GM19455 (cell line): ENCODE data around the gene ZC3H13.

Source experiments
- ATAC-seq: cut with Tn5 transposase; IDR thresholded peaks from one replicate; pipeline ENCODE4 v1.9.1; 2021; ENCODE audit not compliant: unreplicated experiment

Gene ZC3H13

GRCh38 chr13:46062185-46062584, 9.6 kb upstream of the ZC3H13 start:
- ATAC-seq, result no peak

- ATAC-seq, result no peak
These were observed 6.9 kb upstream of the ZC3H13 start for GRCh38 chr13:46059405-46059804.

- no peak for ATAC-seq
These were observed 5.7 kb upstream of the ZC3H13 start for GRCh38 chr13:46058268-46058667.

DNA sequence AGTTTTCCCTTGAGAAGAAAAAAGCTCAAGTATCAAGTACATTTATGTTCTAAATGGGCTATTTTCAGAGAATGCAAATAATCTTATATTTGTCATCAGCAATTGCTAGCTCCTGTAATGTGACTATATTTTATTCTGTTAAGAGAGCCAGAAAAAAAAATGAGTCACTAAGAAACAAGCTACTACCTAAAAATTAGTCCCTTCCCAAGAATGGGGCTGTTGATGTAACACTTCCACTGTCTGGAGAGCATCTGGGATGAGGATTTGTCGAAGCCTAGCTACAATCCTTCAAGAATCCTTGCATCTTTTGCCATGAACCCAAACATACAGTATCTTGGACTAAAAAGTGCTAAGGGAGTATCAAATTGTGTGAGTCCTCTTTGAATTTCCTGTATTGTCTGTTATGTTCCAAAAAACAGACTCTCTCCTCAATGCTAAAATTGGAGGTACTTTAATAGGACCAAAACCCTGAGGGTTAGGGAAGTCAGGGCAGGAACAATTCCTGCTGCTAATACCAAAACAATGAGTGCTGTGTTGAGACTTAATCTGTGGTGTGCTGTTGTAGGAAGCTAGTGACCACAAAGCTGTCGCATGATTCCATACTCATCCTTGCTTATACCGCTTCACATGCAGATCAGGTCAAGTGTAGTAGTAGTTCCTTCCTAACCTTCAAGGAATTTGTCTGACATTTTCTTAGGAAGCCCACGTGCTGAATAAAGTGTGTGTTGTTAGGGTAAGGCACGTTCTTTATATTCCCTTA, 4.9 kb upstream of the ZC3H13 start:
- no peak for ATAC-seq

DNA sequence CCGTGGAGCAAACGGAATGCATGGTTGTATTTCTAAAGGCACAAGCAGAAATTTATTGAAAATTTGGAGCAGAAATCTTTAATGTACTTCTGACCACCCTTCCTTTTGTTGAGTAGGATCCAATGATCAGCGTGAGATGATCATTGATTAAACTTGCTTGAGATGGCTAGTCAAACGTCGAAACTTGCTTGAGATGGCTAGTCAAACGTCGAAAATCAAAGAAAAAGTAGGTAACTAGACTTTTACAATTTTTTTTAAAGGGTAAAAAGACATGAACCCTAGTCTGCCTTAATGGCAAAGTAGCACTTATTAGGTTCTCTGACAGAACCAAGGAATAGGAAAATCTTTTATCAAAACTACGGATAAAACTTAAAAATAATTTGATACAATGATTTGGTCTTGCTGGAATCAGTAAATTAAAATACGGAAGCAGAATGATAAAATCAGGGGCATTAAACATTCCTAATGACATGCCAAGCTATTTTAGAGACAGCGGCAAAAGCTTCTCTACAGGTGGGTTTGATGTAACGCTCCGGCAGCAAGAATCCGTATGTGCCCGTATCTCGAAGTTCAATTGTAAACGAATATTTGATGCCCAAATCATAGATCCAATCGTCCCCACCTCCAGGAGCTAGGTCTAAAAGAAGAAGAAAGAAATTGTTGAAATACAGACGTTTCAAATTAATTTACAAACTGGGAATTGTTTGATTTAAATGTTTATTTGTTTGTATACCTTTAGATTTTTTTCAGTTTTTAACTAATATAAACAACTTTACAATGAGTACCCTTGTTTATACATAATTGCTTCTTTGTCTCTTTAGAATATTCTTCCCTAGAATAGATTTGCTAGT, 841 bp upstream of the ZC3H13 start:
- no peak for ATAC-seq

GRCh38 chr13:46051968-46052318, 603 bp downstream of the ZC3H13 start:
- no peak for ATAC-seq

DNA sequence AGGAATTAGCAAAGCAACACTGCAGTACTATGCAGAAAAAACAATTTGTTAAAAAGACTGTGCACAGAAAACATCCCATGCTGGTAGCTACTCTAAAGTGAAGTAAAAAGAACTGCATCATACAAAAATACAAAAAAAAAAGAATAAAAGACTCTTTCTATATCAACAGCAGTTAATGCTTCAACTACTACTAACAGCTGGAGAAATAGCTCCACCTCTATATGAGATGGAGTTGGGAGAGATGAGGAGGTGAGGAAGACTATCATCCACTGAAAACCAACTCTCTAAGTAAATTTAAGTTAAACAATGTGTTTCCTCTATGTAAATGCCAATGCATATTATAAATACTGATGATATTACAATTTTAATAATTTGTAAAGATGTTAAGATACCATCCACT, 1.8 kb downstream of the ZC3H13 start:
- ATAC-seq, result no peak

- no peak for ATAC-seq
These were observed 7.1 kb downstream of the ZC3H13 start for GRCh38 chr13:46045424-46045823.

- ATAC-seq, result no peak
These were observed 8.9 kb downstream of the ZC3H13 start for GRCh38 chr13:46043647-46044046.

DNA sequence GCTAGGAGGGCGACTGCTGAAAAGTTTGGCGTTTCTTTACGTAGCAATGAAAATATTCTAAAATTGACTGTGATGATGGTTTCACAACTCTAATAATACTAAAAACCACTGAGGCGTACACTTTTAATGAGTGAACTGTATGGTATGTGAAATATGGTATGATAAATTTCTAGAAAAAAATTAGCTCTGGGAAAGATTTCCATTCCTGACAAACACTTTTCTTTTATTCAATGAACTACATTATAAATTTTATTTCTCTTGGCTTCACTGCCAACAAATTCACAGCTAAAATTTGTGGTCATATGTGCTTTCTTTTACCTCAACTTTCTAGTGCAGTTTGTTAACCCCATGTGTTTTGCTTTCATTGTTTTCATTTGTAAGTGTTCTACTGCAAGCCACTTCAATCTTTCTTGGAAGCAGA, 11.1 kb downstream of the ZC3H13 start:
- no peak for ATAC-seq

- ATAC-seq, result no peak
These were observed 11.8 kb downstream of the ZC3H13 start for GRCh38 chr13:46040763-46041162.

DNA sequence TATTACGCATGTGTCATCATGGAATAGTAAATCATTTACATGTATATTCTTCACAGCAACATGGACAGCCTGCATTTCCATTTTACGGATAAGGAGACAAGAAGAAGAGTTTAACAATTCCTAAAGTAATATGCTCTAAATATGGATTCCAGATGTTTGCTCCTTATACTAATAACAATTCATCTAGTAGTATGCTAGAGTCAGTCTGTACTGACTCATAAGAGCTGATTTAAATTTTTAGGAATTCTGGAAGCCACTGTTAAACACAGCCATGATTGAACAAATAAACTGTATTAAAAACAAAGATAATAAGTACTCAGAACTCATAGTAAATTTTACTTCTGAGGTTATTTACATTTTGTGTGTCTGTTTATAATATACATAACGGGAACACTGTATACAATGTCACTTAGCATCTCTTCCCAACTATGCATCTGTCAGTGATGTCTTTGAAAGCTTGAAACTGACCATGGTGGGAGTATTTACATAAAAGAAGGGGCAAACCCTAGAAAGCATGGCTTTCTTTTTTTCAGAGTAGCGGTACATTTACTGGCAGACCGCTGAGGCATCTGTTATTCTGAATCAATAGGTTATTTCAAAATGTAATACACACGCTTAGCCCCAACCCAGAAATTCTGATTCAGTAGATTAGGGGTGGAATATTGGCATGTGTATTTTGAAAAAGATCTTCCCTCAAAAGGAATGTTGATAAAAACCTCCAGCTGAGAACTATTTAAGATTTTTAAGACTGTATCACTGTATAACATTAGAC, 12.9 kb downstream of the ZC3H13 start:
- ATAC-seq, result no peak

GRCh38 chr13:46038296-46038695, 14.2 kb downstream of the ZC3H13 start:
- no peak for ATAC-seq

DNA sequence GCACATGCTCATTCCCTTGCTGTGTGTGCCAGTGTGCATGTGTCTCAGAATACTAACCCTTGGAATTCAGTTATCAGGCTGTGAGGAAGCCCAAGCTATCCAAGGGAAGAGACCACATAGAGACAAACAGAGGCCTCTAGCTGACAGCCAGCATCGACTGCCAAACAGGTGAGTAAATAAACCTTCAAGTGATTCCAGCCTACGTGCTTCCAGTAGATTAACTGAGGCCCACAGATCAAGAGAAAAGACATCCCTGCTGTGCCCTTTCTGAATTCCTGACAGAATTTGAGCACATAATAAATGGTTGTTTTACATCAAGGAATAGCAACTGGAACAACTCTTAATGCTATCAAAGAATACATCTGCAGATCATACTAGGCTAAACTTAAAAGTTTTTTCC, 17.5 kb downstream of the ZC3H13 start:
- ATAC-seq, result no peak

GRCh38 chr13:46032341-46032740, 20.2 kb downstream of the ZC3H13 start:
- no peak for ATAC-seq

DNA sequence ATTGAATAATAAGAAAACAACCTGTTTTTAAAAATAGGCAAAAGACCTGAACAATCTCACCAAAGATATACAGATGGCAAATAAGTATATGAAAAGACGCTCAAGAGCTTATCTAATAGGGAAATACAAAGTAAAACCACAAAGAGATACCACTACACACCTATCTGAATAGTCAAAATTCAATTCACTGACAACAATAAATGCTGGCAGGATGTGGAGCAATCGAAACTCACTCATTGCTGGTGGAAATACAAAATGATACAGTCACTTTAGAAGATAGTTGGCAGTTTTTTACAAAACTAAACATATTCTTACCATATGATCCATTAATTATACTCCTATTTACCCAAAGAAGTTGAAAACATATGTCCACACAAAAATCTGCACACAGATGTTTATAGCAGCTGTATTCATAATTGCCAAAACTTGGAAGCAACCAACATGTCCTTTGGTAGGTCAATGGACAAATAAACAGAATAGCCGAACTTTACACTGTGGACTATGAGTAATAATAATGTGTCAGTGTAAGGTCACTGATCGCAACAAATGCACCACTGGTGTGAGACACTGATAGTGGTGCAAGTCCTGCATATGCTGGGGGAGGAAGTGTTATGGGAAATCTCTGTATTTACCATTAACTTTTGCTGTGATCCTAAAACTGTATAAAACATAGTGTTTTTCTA, 20.8 kb downstream of the ZC3H13 start:
- no peak for ATAC-seq

DNA sequence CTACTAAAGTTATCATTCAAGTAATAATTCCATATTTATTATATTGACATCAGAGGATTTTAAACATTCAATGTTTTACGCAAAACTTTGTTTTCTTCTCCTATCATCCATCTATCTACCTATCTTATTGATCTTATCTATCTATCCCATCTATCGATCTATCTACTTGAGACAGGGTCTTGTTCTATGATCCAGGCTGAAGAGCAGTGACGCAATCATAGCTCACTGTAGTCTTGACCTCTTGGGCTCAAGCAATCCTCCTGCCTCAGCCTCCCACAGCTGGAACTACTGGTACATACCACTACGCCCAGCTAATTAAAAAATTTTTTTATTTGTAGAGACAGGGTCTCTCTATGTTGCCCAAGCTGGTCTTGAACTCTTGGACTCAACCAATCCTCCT, 27.4 kb downstream of the ZC3H13 start:
- no peak for ATAC-seq

DNA sequence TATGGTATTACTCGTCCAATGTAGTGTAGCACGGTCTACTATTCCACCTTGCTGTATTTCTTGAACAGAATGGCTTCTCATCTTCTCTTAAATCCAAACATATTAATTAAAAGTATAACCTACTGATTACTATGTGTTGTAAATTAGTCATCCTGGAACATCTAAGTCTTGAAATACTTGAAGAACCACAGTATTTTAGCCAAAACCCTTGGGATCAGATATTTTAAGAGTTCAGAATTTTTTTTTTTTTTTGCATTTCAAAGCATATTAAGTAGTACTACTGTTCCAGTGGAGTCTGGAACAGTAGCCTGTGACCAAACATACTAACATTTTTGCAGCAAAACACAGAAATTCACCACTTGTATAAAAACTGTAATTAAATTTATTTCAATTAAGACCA, 30.1 kb downstream of the ZC3H13 start:
- no peak for ATAC-seq

DNA sequence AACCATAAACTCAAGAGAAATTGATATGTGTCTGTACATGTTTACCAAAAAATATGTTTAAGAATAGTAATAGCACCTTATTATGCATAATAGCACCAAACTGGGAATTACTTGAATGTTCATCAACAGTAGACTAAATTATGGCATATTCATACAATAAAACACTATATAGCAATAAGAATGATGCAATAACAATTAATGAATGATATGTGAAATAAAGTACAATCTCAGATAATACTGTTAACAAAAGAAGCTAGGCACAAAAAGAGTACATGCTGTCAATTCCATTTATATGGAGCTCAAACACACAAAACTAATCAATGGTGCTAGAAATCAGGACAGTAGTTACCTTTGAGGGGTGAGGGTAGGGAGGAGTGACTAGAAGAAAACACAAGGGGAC, 36.3 kb downstream of the ZC3H13 start:
- ATAC-seq, result no peak

GRCh38 chr13:46015366-46015765, 37.2 kb downstream of the ZC3H13 start:
- no peak for ATAC-seq

DNA sequence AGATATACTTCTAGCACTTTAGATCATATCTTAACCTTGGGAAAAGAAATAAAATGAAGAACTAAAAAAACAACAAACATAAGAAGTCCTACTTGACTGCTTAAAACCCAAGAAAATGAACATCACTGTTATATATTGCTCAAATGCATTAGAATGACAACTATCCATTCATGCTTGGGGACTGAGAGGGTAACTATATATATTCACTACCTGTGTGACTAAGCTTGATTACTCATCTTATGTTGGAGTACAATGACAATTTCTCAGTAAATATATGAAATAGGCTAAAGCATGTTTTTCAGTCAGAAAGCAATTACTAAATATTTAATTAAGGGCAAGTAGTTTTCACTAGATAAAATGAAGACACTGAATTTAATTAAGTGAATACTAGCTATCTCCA, 40.1 kb downstream of the ZC3H13 start:
- ATAC-seq, result no peak
